HepG2 (cell line): ENCODE data around the gene WDR45B. TPM values are rescaled to one million over a fixed set of nuclear protein-coding genes. Genes with fewer than 3 reads are reported as not detected.
A peak's percentile ranks its signal among the peaks of the same experiment; 100 is the strongest.

ENCODE experiments used
- DMAP1 ChIP-seq: IDR thresholded peaks from 2 replicates; pipeline ENCODE4 v1.6.1; 2016
- EP300 ChIP-seq, 3 experiments: sonication (generic) in 1 of 3; formaldehyde crosslinking in 1 of 3; IDR thresholded peaks; 2 replicates each; pipeline versions ENCODE4 v1.5.1 to v1.6.1; 2011 to 2020; ENCODE audit warnings: low read depth in 2 of 3, low read length in 2 of 3, borderline replicate concordance in 1 of 3, improper control_type of control experiment in 1 of 3, mild to moderate bottlenecking in 1 of 3, missing genetic modification reagents in 1 of 3, moderate library complexity in 1 of 3
- ERF ChIP-seq: IDR thresholded peaks from 2 replicates; pipeline ENCODE4 v1.6.1; 2018; ENCODE audit warnings: missing biosample characterization, missing genetic modification reagents
- HNRNPL ChIP-seq: fragments of 200-400 bp; formaldehyde crosslinking; IDR thresholded peaks from 2 replicates; pipeline ENCODE4 v1.6.1; 2017; ENCODE audit warnings: mild to moderate bottlenecking, low read depth, low read length
- MTF1 ChIP-seq: sonication (generic); formaldehyde crosslinking; IDR thresholded peaks from 2 replicates; pipeline ENCODE4 v1.5.0; 2020; ENCODE audit warnings: missing genetic modification reagents
- NAIF1 ChIP-seq: sonication (generic); formaldehyde crosslinking; IDR thresholded peaks from 2 replicates; pipeline ENCODE4 v1.5.0; 2020; ENCODE audit warnings: mild to moderate bottlenecking, missing genetic modification reagents, borderline replicate concordance
- REPIN1 ChIP-seq: sonication (generic); formaldehyde crosslinking; IDR thresholded peaks from 2 replicates; pipeline ENCODE4 v1.8.0; 2022; ENCODE audit warnings: missing genetic modification reagents, low read depth, mild to moderate bottlenecking, borderline replicate concordance
- TP53 ChIP-seq: sonication (generic); formaldehyde crosslinking; conservative IDR thresholded peaks from 2 replicates; pipeline ENCODE4 v1.4.0; 2020; ENCODE audit warnings: missing genetic modification reagents
- ZKSCAN1 ChIP-seq: fragments of 150-350 bp; IDR thresholded peaks from 2 replicates; pipeline ENCODE4 v1.6.1; 2014; ENCODE audit warnings: low read length
- ZNF124 ChIP-seq: sonication (generic); formaldehyde crosslinking; IDR thresholded peaks from 2 replicates; pipeline ENCODE4 v1.4.0; 2020; ENCODE audit warnings: missing genetic modification reagents
- ZNF557 ChIP-seq: sonication (generic); formaldehyde crosslinking; IDR thresholded peaks from 2 replicates; pipeline ENCODE4 v1.4.0; 2020; ENCODE audit warnings: missing genetic modification reagents
- ZNF567 ChIP-seq: sonication (generic); formaldehyde crosslinking; IDR thresholded peaks from 2 replicates; pipeline ENCODE4 v1.8.1; 2023; ENCODE audit warnings: mild to moderate bottlenecking, missing genetic modification reagents, borderline replicate concordance
- ZNF703 ChIP-seq: sonication (generic); formaldehyde crosslinking; IDR thresholded peaks from 2 replicates; pipeline ENCODE4 v1.5.1; 2020; ENCODE audit warnings: missing genetic modification reagents, mild to moderate bottlenecking, moderate library complexity, borderline replicate concordance
- ZNF713 ChIP-seq: sonication (generic); formaldehyde crosslinking; IDR thresholded peaks from 2 replicates; pipeline ENCODE4 v1.4.0; 2020; ENCODE audit warnings: mild to moderate bottlenecking, missing genetic modification reagents
- ZNF841 ChIP-seq: sonication (generic); formaldehyde crosslinking; IDR thresholded peaks from 2 replicates; pipeline ENCODE4 v1.8.1; 2023; ENCODE audit warnings: missing genetic modification reagents, borderline replicate concordance
- polyA plus RNA-seq, 8 experiments: library from polyadenylated mRNA; depleted of rRNA in 3 of 8; stranded (reverse) in 7 of 8; unstranded in 1 of 8; fragments of >200 nt; fragmentation: Illumina TruSeq in 4 of 8; extraction: Trizol in 4 of 8; gene quantifications; 2 replicates each; pipeline versions ENCODE4 v1.2.1 to v1.2.3, GENCODE V29; 2011 to 2016; ENCODE audit warnings: low read depth in 4 of 8, missing spikeins in 1 of 8, mixed read lengths in 1 of 8; ENCODE audit not compliant: insufficient read depth in 1 of 8
- total RNA-seq, 5 experiments: library from RNA; depleted of rRNA; stranded (reverse); fragments of >200 nt; fragmentation: Illumina TruSeq; extraction: Trizol; gene quantifications; 2 replicates each; pipeline ENCODE4 v1.2.3, GENCODE V29; 2016; ENCODE audit warnings: low read depth in 1 of 5
- TF ChIP-seq, protein P1 (sequence below): sonication (generic); formaldehyde crosslinking; IDR thresholded peaks from 2 replicates; pipeline ENCODE4 v1.5.0; 2020; ENCODE audit warnings: missing genetic modification reagents
- TF ChIP-seq, protein P2 (sequence below): IDR thresholded peaks from 2 replicates; pipeline ENCODE4 v1.6.1; 2016; ENCODE audit warnings: control low read depth
- TF ChIP-seq, protein P3 (sequence below): sonication (generic); formaldehyde crosslinking; IDR thresholded peaks from 2 replicates; pipeline ENCODE4 v1.9.0; 2022; ENCODE audit warnings: low read depth, missing genetic modification reagents
- TF ChIP-seq, protein P4 (sequence below): sonication (generic); formaldehyde crosslinking; IDR thresholded peaks from 2 replicates; pipeline ENCODE4 v1.4.0; 2020; ENCODE audit warnings: missing genetic modification reagents, mild to moderate bottlenecking, borderline replicate concordance
- TF ChIP-seq, protein P5 (sequence below): sonication (generic); formaldehyde crosslinking; IDR thresholded peaks from 2 replicates; pipeline ENCODE4 v1.8.0; 2022; ENCODE audit warnings: mild to moderate bottlenecking, missing genetic modification reagents, moderate library complexity
- TF ChIP-seq, protein P6 (sequence below): sonication (generic); formaldehyde crosslinking; IDR thresholded peaks from 2 replicates; pipeline ENCODE4 v1.5.0; 2020; ENCODE audit warnings: missing genetic modification reagents

Gene WDR45B
- total and polyA plus RNA-seq, 2 of the 13 experiments (the other 11 are each of a cell fraction or from before 2014, with no cell fraction given), result 86.2 to 155 TPM

DNA sequence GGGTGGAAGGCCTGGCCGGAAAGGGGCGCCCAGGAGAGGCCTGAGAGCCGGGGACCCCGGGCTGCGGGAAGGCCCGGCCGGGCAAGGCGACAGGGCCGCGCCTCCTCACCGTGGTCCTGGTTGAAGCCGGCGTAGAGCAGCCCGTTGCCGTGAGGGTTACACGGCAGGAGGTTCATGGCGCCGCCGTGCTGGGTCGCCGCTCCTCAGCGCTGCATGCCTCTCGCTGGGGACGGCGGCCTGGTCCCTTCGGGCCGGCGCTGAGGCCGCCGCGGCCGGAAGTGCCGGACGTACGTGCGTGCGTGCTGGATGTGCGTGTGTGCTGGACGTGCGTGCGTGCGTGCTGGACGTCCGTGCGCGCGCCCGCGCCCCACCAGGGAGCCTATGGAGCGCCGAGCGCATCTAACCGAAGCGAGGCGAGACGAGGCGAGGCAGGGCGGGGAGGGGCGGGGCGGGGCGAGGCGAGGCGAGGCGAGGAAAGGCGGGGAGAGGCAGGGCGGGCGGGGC lies at the start of gene WDR45B (continued):
- TF ChIP-seq, protein P1, sequence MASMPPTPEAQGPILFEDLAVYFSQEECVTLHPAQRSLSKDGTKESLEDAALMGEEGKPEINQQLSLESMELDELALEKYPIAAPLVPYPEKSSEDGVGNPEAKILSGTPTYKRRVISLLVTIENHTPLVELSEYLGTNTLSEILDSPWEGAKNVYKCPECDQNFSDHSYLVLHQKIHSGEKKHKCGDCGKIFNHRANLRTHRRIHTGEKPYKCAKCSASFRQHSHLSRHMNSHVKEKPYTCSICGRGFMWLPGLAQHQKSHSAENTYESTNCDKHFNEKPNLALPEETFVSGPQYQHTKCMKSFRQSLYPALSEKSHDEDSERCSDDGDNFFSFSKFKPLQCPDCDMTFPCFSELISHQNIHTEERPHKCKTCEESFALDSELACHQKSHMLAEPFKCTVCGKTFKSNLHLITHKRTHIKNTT, result no peak
- TF ChIP-seq, protein P2, sequence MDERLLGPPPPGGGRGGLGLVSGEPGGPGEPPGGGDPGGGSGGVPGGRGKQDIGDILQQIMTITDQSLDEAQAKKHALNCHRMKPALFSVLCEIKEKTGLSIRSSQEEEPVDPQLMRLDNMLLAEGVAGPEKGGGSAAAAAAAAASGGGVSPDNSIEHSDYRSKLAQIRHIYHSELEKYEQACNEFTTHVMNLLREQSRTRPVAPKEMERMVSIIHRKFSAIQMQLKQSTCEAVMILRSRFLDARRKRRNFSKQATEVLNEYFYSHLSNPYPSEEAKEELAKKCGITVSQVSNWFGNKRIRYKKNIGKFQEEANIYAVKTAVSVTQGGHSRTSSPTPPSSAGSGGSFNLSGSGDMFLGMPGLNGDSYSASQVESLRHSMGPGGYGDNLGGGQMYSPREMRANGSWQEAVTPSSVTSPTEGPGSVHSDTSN, result no peak
- TF ChIP-seq EP300 (IDR thresholded peaks at IDR 0.05; ENCODE audit: low read depth in 2 of 2, low read length in 2 of 2), result 0 out of 4 replicates have a peak, but pooled peaks of 1 of the 2 experiments have one; percentile 10
- TF ChIP-seq EP300 (CRISPR knock-in tag; IDR thresholded peaks at IDR 0.05; ENCODE audit: borderline replicate concordance), result peak; percentile 63
- TF ChIP-seq REPIN1 (CRISPR knock-in tag), result peak; percentile 84
- TF ChIP-seq DMAP1 (CRISPR knock-in tag), result peak; percentile 85
- TF ChIP-seq, protein P3, sequence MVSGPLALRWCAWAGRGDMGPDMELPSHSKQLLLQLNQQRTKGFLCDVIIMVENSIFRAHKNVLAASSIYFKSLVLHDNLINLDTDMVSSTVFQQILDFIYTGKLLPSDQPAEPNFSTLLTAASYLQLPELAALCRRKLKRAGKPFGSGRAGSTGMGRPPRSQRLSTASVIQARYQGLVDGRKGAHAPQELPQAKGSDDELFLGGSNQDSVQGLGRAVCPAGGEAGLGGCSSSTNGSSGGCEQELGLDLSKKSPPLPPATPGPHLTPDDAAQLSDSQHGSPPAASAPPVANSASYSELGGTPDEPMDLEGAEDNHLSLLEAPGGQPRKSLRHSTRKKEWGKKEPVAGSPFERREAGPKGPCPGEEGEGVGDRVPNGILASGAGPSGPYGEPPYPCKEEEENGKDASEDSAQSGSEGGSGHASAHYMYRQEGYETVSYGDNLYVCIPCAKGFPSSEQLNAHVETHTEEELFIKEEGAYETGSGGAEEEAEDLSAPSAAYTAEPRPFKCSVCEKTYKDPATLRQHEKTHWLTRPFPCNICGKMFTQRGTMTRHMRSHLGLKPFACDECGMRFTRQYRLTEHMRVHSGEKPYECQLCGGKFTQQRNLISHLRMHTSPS, result no peak; the same call in 1 of the 2 replicates
- no peak for TF ChIP-seq ZNF557 (CRISPR knock-in tag)
- no peak; the same call in 1 of the 2 replicates for TF ChIP-seq TP53 (CRISPR knock-in tag)
- no peak for TF ChIP-seq ZNF703
- TF ChIP-seq, protein P4, sequence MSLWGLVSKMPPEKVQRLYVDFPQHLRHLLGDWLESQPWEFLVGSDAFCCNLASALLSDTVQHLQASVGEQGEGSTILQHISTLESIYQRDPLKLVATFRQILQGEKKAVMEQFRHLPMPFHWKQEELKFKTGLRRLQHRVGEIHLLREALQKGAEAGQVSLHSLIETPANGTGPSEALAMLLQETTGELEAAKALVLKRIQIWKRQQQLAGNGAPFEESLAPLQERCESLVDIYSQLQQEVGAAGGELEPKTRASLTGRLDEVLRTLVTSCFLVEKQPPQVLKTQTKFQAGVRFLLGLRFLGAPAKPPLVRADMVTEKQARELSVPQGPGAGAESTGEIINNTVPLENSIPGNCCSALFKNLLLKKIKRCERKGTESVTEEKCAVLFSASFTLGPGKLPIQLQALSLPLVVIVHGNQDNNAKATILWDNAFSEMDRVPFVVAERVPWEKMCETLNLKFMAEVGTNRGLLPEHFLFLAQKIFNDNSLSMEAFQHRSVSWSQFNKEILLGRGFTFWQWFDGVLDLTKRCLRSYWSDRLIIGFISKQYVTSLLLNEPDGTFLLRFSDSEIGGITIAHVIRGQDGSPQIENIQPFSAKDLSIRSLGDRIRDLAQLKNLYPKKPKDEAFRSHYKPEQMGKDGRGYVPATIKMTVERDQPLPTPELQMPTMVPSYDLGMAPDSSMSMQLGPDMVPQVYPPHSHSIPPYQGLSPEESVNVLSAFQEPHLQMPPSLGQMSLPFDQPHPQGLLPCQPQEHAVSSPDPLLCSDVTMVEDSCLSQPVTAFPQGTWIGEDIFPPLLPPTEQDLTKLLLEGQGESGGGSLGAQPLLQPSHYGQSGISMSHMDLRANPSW (CRISPR knock-in tag), result no peak
- TF ChIP-seq ZNF124 (CRISPR knock-in tag), result peak; percentile 86
- TF ChIP-seq NAIF1, result no peak
- no peak for TF ChIP-seq MTF1 (CRISPR knock-in tag)
- TF ChIP-seq HNRNPL, result no peak
- TF ChIP-seq ZNF713, result peak; percentile 84; the same call in 1 of the 2 replicates
- TF ChIP-seq ZNF841 (CRISPR knock-in tag), result no peak
- TF ChIP-seq, protein P5, sequence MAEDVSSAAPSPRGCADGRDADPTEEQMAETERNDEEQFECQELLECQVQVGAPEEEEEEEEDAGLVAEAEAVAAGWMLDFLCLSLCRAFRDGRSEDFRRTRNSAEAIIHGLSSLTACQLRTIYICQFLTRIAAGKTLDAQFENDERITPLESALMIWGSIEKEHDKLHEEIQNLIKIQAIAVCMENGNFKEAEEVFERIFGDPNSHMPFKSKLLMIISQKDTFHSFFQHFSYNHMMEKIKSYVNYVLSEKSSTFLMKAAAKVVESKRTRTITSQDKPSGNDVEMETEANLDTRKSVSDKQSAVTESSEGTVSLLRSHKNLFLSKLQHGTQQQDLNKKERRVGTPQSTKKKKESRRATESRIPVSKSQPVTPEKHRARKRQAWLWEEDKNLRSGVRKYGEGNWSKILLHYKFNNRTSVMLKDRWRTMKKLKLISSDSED (CRISPR knock-in tag), result no peak
- no peak for TF ChIP-seq ZKSCAN1
- peak; percentile 80 for TF ChIP-seq ERF (CRISPR knock-in tag)
- TF ChIP-seq, protein P6, sequence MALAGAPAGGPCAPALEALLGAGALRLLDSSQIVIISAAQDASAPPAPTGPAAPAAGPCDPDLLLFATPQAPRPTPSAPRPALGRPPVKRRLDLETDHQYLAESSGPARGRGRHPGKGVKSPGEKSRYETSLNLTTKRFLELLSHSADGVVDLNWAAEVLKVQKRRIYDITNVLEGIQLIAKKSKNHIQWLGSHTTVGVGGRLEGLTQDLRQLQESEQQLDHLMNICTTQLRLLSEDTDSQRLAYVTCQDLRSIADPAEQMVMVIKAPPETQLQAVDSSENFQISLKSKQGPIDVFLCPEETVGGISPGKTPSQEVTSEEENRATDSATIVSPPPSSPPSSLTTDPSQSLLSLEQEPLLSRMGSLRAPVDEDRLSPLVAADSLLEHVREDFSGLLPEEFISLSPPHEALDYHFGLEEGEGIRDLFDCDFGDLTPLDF (CRISPR knock-in tag), result peak; percentile 21; the same call in 1 of the 2 replicates
- TF ChIP-seq ZNF567 (CRISPR knock-in tag), result 0 out of 2 replicates have a peak, but pooled peaks have one; percentile 41
